HG02588 (cell line): ENCODE data around the gene CACHD1.
"Not testable (repeated sequence)": the region's sequence is repeated elsewhere in the genome, so short reads cannot be mapped to it uniquely, and the experiment has no call there.

Source experiments
- ATAC-seq: cut with Tn5 transposase; IDR thresholded peaks from one replicate; pipeline ENCODE4 v1.9.1; 2021; ENCODE audit warnings: mild to moderate bottlenecking, moderate library complexity; ENCODE audit not compliant: unreplicated experiment

Gene CACHD1

DNA sequence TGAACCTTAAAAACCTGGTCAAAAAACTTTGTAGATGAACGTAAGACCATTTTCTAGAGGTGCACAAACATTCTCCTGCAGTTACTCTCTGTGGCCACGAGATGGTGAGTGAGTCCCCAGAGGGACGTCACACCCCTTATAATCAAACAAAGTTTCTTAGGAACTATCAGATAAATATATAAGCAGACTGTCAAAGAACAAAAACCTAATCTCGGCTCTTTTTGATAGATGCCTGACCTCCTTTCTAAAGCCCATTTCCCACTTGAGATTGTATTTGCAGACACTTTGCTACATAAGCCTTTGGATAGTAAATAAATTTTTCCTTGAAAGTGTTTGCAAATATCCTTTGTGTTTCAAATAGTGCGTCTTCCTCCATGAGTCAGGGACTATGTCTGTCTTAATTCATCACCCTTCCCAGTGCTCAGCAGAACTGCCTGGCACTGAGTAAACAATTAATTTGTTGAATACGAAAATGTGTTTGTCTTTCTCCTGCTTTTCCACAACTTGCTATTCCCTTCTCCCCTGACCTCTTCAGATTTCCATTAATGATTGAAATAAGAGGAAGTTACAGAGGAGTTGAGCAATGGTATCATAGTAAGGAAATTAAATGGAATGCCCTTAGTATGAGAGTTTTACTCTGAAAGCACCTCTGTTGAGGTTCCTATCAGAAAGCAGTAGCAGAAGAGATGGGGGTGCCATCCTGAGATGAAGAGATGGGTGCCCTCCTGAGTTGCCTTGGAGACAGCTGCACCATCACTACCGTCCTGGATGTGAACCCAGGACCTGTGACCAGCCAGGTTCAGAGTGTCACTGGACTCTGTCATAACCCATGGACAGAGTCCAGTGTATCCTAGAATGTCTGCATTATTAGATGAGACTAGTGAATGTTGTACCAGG lies 217.1 kb downstream of the CACHD1 start:
- no peak for ATAC-seq

DNA sequence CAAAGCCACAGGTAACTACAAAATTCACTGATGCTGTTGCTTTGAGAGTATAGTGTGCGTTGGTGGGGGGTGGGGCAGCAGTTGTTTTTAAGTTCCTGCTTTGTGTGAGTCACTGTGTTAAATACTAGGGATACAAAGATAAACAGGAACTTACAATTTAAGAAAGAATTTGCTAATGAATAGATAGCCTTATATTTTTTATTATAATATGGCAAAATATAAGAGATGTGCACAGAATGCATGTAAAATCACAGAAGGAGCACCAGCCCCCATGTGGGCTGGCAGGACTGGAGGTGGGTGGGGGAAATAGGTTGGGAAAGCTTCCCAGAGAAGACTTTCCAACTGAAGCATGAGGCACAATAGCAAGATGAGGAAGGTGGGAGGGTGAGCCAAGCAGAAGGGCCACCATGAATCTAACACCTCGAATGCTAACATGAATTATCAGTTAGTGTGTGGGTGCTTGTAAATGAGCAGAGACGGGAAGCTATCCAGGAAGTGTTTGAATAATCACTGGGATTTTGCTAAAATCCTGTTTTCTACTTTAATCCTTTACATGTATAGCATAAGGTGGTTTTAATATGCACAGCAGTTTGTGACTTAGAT lies 217.9 kb downstream of the CACHD1 start:
- ATAC-seq, result no peak

DNA sequence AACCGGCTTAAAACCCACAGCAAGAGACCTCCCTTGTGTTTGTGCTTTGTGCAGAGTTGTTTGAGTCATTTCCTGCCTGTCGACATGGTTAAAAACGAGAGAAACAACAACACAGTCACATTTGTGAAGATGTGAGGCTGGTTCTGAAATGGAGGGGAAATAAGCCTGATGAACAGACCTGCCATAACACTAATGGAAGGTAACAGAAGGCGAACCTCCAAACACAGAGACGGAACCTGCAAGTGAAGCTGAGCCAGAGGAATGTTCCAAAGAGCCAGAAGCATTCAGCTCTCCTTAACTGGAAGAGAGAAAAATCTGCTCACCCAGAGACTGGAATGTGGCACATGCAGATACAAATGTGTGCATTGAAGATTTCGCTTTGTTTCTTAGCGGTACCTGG lies 221.7 kb downstream of the CACHD1 start:
- ATAC-seq, result no peak

GRCh38 chr1:64692911-64693310 lies 223.0 kb downstream of the CACHD1 start:
- no peak for ATAC-seq

GRCh38 chr1:64693406-64693805 lies 223.5 kb downstream of the CACHD1 start:
- no peak for ATAC-seq

- ATAC-seq, result no peak
These were observed 226.9 kb downstream of the CACHD1 start for GRCh38 chr1:64696879-64697278.

- no peak for ATAC-seq
These were observed 229.4 kb downstream of the CACHD1 start for GRCh38 chr1:64699327-64699726.

GRCh38 chr1:64701071-64701470 lies 231.1 kb downstream of the CACHD1 start:
- no peak for ATAC-seq

DNA sequence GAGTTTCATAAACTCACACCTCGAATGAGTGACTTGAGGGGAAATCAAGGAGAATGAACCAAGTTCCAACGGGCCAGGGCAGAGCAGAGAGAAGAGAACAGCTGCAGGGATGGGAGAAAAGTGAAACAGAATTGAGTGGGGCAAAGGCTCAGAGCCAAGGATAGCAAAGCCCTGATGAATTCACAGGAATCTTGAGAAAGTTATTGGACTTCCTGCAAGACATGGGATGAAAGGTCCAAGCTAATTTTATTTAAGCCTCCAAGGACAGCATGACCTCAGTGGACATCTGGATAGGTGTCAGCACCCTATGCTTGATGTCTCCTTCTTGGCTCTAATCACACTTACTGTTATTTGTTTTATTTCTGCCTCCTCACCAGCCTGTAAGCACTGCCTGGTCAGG lies 232.0 kb downstream of the CACHD1 start:
- no peak for ATAC-seq

- not testable (repeated sequence) for ATAC-seq
These were observed 232.7 kb downstream of the CACHD1 start for GRCh38 chr1:64702670-64703069.

DNA sequence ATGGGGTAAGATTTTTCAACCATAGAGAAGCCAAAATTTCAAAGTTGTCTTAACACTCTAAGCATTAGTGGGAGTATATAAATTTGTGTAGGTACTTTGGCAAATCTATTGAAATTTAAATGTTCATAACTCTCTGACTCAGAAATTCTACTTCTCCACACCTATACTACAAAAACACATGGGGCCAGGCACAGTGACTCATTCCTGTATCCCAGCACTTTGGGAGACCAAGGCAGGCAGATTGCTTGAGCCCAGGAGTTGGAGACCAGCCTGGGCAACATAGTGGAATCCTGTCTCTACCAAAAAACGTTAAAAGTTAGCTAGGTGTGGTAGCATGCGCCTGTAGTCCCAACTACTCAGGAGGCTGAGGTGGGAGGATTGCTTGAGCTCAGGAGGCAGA lies 233.7 kb downstream of the CACHD1 start:
- no peak for ATAC-seq

- ATAC-seq, result no peak
These were observed 235.7 kb downstream of the CACHD1 start for GRCh38 chr1:64705591-64705990.

DNA sequence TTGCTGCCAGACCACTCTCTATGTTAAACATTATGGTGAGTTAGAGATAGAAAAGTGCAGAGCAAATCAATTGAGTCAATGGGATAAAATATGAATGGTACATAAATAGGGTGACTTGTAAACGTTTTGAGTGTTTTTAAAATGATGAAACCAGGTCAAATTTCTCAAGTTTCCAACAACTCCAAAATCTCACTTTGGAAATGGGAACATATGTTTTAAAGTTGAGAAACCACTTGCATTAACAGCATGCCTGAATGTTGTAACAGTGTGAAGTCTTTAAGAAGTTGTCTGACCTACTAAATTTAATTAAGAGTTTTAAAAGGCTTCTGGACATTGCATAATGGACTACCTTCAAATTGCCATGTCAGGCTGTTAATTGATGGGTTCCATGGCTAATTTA lies 241.3 kb downstream of the CACHD1 start:
- ATAC-seq, result no peak

- ATAC-seq, result no peak
These were observed 242.1 kb downstream of the CACHD1 start for GRCh38 chr1:64712049-64712448.

DNA sequence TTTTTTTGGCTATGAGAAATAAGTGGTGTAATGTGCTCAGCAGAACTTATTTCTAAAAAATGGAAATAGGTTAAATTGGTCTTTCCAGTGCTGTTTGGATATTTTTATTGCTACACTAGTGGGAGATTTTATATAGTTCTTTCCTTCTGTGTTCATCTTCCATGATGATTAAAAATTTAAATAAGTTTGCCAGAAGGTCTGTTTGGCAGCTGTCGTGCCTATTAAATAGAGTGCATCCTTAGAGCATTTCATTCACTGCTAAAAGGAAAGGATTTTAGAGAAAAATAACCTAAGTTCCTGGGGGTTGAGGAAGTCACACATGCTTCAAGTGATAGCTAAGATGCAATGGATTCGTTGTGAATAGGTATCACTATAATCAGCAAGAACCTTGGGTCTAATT lies 245.3 kb downstream of the CACHD1 start:
- ATAC-seq, result no peak

GRCh38 chr1:64721135-64721534 lies 251.2 kb downstream of the CACHD1 start:
- no peak for ATAC-seq

- ATAC-seq, result no peak
These were observed 251.7 kb downstream of the CACHD1 start for GRCh38 chr1:64721576-64722145.

DNA sequence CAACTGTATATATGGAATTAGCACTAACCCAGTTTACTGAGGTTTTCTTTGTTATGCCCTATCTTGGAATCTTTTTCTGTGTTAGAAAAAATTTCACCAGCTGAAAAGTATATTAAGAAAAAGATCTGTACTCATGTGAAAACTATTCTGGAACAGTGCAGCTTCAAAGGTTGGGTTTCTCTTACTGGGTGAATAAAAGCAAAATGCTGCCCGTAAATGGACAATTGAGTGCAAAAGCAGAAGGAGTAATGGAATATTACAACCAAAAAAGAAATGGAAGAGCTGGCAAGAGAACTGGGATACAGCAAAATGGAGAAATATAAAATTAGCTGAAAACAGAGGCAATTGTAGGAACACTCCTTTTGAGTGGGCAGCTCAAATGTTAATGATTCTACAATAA lies 257.9 kb downstream of the CACHD1 start:
- ATAC-seq, result no peak

DNA sequence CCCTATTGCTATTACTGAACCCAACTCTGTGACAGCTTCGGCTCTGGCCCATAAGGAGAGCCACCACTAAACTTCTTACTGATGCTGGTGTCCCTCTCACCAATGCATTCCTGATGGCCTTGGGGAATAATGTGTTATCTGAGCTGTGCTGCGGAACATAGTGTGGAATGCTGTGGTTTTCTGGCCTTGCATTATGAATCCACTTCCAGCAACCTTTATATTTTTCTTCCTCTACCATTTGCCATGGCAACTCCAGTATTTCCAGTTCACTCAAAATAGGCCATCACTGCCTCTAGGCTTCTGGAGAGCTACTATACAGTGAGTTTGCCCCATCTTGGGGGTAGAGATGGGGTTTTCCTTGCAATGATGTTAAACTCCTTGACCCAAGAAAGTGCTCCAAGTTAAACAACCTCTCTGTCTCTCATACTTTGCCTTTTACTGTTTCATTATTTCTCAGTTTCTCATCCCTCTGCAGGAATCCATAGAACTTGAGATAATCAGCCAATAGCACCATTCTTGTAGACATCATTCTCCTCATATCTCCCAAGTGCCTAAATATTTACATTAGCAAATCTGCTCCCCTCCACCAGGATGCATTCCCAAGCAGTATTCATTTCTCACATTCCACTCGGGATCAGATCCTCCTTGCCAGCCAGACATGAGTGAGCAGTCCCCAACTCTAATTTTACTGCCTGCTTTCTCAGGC lies 263.8 kb downstream of the CACHD1 start:
- no peak for ATAC-seq

GRCh38 chr1:64734287-64734652 lies 264.3 kb downstream of the CACHD1 start:
- no peak for ATAC-seq

DNA sequence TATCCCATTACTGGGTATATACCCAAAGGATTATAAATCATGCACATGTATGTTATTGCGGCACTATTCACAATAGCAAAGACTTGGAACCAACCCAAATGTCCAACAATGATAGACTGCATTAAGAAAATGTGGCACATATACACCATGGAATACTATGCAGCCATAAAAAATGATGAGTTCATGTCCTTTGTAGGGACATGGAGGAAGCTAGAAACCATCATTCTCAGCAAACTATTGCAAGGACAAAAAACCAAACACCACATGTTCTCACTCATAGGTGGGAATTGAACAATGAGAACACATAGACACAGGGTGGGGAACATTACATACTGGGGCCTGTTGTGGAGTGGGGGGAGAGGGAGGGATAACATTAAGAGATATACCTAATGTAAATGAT lies 270.8 kb downstream of the CACHD1 start:
- not testable (repeated sequence) for ATAC-seq
